H7 (cell line): ENCODE measurements around the gene MTHFD1L. TPM values are rescaled to one million over a fixed set of nuclear protein-coding genes. Genes with fewer than 3 reads are reported as not detected.

Experiments used
- DNase-seq: peaks from one replicate; pipeline ENCODE4 v3.0.0; 2012
- H3K27me3 ChIP-seq: 2 replicates; pipeline ENCODE4 v1.6.0; 2011; ENCODE audit warnings: mild to moderate bottlenecking, low read length; ENCODE audit not compliant: control insufficient read depth, insufficient read depth
- H3K36me3 ChIP-seq: replicated peaks from 2 replicates; pipeline ENCODE4 v1.5.1; 2011; ENCODE audit warnings: low read length; ENCODE audit not compliant: control insufficient read depth, insufficient read depth
- H3K4me3 ChIP-seq: 2 replicates; pipeline ENCODE4 v1.5.1; 2011; ENCODE audit warnings: low read depth, mild to moderate bottlenecking, control low read depth, low read length, moderate library complexity; ENCODE audit not compliant: insufficient read depth
- total RNA-seq: library from RNA; depleted of rRNA; stranded (reverse); fragments of >200 nt; shearing (Covaris generic); gene quantifications from 2 replicates; pipeline ENCODE4 v1.2.3, GENCODE V29; 2014

The MTHFD1L gene
- total RNA-seq, 1 experiment from 2014 or later, result 46.0 TPM

DNA sequence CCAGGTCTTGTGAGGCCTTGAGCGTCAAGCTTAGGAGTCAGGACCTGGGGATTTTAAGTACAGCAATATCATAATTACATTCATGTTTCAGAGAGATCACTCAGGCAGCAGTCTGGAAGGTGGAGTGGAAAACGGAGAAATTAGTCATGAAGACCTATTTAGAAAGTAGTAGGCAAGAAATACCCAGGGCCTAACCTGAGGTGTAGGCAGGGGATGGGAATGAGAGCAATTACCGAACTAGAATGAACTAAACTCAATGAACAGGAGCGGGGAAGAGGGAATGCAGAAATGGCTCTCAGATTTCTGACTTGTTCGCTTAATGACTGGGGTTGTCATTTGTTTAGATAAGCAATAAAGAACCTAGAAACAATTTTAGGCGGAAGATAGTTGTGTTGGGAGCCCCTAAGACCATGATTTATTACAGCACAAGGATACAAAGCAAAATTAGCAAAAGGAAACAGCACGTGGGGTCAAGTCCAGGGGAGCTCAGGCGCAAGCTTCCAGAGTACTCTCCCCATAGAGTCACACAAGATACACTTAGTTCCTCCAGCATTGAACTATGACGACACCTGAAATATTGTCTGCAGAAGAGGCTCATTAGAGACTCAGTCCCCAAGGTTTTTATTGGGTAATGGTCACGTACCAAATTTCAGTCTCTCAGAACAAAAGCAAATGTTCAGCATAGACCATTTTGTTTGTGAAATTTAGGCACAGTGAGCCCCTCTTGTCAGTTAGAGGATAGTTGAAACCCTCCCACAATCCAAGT, 195.4 kb downstream of the MTHFD1L start:
- no peak for DNase-seq
- no peak overlapping the region for H3K4me3 ChIP-seq
- H3K36me3 ChIP-seq, result no peaks in the 10 kb centered on the region; the same call in 1 of the 2 replicates
- H3K27me3 ChIP-seq, result no peaks in the 10 kb centered on the region

DNA sequence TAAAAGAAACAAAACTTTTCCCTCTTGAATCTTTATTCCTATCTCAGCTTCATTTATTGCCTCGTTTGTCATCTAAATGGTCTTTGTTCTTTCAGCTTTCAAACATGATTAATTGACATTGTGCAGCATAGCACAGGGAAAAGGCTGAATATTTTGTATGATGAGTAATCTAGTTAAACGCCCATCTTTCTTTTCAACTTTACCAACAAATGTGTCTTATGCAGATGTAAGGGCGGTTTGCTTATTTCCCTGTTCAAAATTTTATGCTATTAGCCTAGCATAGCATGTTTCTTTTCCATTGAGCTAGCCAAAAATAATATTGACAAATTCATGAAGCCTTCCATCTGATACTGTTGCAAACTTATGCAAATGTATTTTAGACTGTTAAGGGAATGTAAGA, 197.8 kb downstream of the MTHFD1L start:
- Histone ChIP-seq H3K36me3 (no peaks in the 10 kb centered on the region; the same call in 1 of the 2 replicates), H3K27me3 (no peaks in the 10 kb centered on the region), H3K4me3 (no peak overlapping the region)
- no peak for DNase-seq

GRCh38 chr6:151063842-151064647, 198.5 kb downstream of the MTHFD1L start:
- Histone ChIP-seq H3K4me3 (no peak overlapping the region), H3K36me3 (no peaks in the 10 kb centered on the region; the same call in 1 of the 2 replicates), H3K27me3 (no peaks in the 10 kb centered on the region)
- DNase-seq, result no peak

GRCh38 chr6:151065027-151065815, 199.7 kb downstream of the MTHFD1L start:
- Histone ChIP-seq H3K4me3 (no peak overlapping the region), H3K27me3 (no peaks in the 10 kb centered on the region), H3K36me3 (no peaks in the 10 kb centered on the region; the same call in 1 of the 2 replicates)
- no peak for DNase-seq

GRCh38 chr6:151067684-151068596, 202.4 kb downstream of the MTHFD1L start:
- Histone ChIP-seq H3K27me3 (no peaks in the 10 kb centered on the region), H3K36me3 (no peaks in the 10 kb centered on the region), H3K4me3 (no peak overlapping the region)
- DNase-seq, result no peak

GRCh38 chr6:151068761-151069312, 203.3 kb downstream of the MTHFD1L start:
- no peaks in the 10 kb centered on the region for H3K36me3 ChIP-seq
- no peaks in the 10 kb centered on the region for H3K27me3 ChIP-seq
- no peak for DNase-seq
- H3K4me3 ChIP-seq, result no peak overlapping the region

DNA sequence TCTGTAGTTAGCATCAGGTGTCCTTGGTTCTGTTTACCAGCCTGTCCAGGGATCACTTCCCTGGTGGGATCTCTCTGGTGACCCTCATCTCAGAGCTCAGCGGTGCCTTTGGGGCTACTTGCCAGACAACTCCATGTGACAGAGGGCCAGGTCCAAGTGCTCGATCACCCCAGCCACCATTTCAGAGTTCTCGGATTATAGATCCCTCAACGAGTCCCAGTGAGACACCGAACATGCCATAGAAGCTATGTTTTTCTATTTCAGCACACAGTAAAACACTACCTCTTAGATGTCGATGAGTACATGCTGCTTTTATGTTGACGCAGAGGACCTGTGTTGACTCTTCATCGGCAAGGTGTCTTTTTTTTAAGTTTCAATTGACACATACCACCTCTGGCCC, 204.1 kb downstream of the MTHFD1L start:
- Histone ChIP-seq H3K36me3 (no peaks in the 10 kb centered on the region), H3K27me3 (no peaks in the 10 kb centered on the region), H3K4me3 (no peak overlapping the region)
- no peak for DNase-seq

DNA sequence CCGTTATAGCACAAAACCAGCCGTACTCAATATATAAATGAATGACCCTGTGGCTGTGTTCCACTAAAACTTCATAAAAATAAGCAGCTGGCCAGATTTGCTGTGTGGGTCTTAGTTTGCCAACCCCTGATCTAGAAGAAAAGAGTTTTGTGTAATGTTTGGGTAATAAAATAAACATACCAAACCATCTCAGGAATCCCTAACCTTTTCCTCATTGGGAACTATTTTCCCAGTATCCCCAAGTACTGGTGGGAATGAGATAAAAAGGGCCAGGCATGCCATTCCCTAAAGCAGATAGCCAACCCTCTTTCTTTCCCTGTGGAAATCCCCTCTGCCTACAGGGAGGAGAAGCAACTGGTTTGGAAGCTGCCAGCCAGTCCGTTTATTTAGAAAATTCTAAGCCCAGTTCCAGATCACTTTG, 205.1 kb downstream of the MTHFD1L start:
- Histone ChIP-seq H3K4me3 (no peak overlapping the region), H3K36me3 (no peaks in the 10 kb centered on the region), H3K27me3 (no peaks in the 10 kb centered on the region)
- DNase-seq, result no peak

GRCh38 chr6:151071295-151071694, 205.8 kb downstream of the MTHFD1L start:
- no peak for DNase-seq
- Histone ChIP-seq H3K36me3 (no peaks in the 10 kb centered on the region), H3K4me3 (no peak overlapping the region), H3K27me3 (no peaks in the 10 kb centered on the region)

GRCh38 chr6:151073146-151073545, 207.6 kb downstream of the MTHFD1L start:
- no peak for DNase-seq
- Histone ChIP-seq H3K4me3 (no peak overlapping the region), H3K36me3 (no peaks in the 10 kb centered on the region), H3K27me3 (no peaks in the 10 kb centered on the region)

DNA sequence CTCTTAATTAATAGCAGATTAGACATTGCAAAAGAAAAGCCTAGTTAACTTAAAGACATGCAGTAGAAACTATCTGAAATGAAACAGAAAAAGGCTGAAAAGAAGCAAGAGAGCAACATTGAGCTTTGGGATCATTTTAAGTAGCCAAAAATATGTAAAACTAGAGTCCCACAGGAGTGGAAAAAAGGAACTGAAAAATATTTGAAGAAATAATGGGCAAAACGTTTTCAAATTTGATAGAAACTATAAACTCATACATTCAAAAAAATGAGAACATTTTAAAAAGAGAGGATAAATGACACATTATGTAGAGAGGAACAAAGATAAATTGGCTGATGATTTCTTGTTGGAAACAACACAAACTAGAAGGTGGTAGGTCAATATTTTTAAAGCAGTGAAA, 208.2 kb downstream of the MTHFD1L start:
- Histone ChIP-seq H3K27me3 (no peaks in the 10 kb centered on the region), H3K4me3 (no peak overlapping the region), H3K36me3 (no peaks in the 10 kb centered on the region)
- no peak for DNase-seq

DNA sequence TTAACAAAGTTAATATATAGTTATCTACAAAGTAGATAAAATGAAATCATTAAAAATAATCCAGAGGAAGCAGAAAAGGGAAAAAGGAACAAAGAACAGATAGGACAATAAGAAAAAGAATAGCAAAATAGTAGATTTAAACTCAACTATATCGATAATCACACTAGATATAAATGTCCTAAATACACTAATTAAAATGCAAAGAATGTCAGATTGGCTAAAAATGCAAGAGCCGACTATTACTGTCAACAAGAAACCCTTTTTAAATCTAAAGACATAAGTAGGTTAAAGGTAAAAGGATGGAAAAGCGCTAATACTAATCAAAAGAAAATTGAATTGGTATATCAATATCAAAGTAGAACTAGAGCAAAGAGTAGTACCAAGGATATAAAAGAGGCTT, 209.5 kb downstream of the MTHFD1L start:
- Histone ChIP-seq H3K27me3 (no peaks in the 10 kb centered on the region), H3K36me3 (no peaks in the 10 kb centered on the region), H3K4me3 (no peak overlapping the region)
- DNase-seq, result no peak

- H3K36me3 ChIP-seq, result no peaks in the 10 kb centered on the region
- no peak for DNase-seq
- H3K27me3 ChIP-seq, result no peaks in the 10 kb centered on the region
- no peak overlapping the region for H3K4me3 ChIP-seq
These were observed 210.0 kb downstream of the MTHFD1L start for GRCh38 chr6:151075527-151075926.
